Measurements from ENCODE around the gene IDH2. TPM values are rescaled to one million over a fixed set of nuclear protein-coding genes. Genes with fewer than 3 reads are reported as not detected.

The IDH2 gene
- total and polyA plus RNA-seq, 2 of the 4 experiments (the other 2 are of a cell fraction): 84.9 to 118 TPM

- Histone ChIP-seq H3K9me1 (ENCODE audit: insufficient read depth, low read length) (peaks cover 16% of the 10 kb centered on the region; the same call in 1 of the 2 replicates), H4K8ac (ENCODE audit: low read depth in 2 of 2, low read length in 2 of 2) (no peak overlapping the region), H3K79me1 (ENCODE audit: low read depth in 1 of 2, low read length in 2 of 2) (peaks cover 21 to 63% of the 10 kb centered on the region in 2 experiments; a peak in 3 of 4 replicates), H2BK120ac (ENCODE audit: low read depth, low read length) (no peak overlapping the region), H3K9ac (ENCODE audit: low read depth, low read length) (no peak overlapping the region), H3K56ac (ENCODE audit: extremely low read depth, insufficient read depth, low read length) (no peak overlapping the region), H3K9me3 (ENCODE audit: control insufficient read depth, insufficient read depth, low read length) (no peaks in the 10 kb centered on the region), H4K5ac (ENCODE audit: low read depth, low read length) (no peak overlapping the region), H3K27me3 (ENCODE audit: control insufficient read depth, insufficient read depth, low read length) (no peaks in the 10 kb centered on the region), H3K4me2 (ENCODE audit: low read depth, low read length) (no peak overlapping the region), H3K4me1 (ENCODE audit: control insufficient read depth, insufficient read depth, low read length) (peaks cover 4% of the 10 kb centered on the region), H2AK5ac (ENCODE audit: low read depth, low read length) (no peak overlapping the region), H3K14ac (replicated peaks; ENCODE audit: low read depth, low read length) (no peak overlapping the region), H4K91ac (ENCODE audit: insufficient read depth, low read depth, low read length) (no peak overlapping the region), H3K23ac (ENCODE audit: low read depth, low read length) (no peak overlapping the region), H2AFZ (replicated peaks; ENCODE audit: low read length, poor library complexity) (no peak overlapping the region), H2BK15ac (ENCODE audit: low read depth, low read length) (no peak overlapping the region), H2BK20ac (ENCODE audit: low read depth, low read length) (no peak overlapping the region), H3K4ac (ENCODE audit: low read depth, low read length) (no peak overlapping the region), H2BK5ac (ENCODE audit: low read depth, low read length, poor library complexity, severe bottlenecking) (no peak overlapping the region), H3K27ac (ENCODE audit: insufficient read depth, low read length) (no peak overlapping the region), H3K18ac (ENCODE audit: low read depth, low read length) (no peak overlapping the region), H3K4me3 (ENCODE audit: insufficient read depth, low read depth, low read length) (no peak overlapping the region), H4K20me1 (ENCODE audit: insufficient read depth, low read length) (peaks cover 10% of the 10 kb centered on the region), H3K36me3 (ENCODE audit: control insufficient read depth, insufficient read depth, low read length) (no peaks in the 10 kb centered on the region), H2AK9ac (replicated peaks; ENCODE audit: low read depth, low read length, poor library complexity) (no peak overlapping the region)
- dilution Hi-C loops (cut with HindIII; ENCODE audit: low sequenced_read_pairs, unreplicated experiment) (no loop called here), intact Hi-C loops (cut with micrococcal nuclease) (no loop called here), in situ Hi-C loops (cut with MboI; ENCODE audit: low sequenced_read_pairs) (no loop called here)
- POLR2A ChIA-PET (ENCODE audit: unreplicated experiment): no interaction called here
- no peak for TF ChIP-seq POLR2A (IDR thresholded peaks at IDR 0.05; ENCODE audit: low read depth, low read length)
- no peak for TF ChIP-seq SMC3 (IDR thresholded peaks at IDR 0.05; ENCODE audit: low read depth, low read length)
- TF ChIP-seq, protein P1, sequence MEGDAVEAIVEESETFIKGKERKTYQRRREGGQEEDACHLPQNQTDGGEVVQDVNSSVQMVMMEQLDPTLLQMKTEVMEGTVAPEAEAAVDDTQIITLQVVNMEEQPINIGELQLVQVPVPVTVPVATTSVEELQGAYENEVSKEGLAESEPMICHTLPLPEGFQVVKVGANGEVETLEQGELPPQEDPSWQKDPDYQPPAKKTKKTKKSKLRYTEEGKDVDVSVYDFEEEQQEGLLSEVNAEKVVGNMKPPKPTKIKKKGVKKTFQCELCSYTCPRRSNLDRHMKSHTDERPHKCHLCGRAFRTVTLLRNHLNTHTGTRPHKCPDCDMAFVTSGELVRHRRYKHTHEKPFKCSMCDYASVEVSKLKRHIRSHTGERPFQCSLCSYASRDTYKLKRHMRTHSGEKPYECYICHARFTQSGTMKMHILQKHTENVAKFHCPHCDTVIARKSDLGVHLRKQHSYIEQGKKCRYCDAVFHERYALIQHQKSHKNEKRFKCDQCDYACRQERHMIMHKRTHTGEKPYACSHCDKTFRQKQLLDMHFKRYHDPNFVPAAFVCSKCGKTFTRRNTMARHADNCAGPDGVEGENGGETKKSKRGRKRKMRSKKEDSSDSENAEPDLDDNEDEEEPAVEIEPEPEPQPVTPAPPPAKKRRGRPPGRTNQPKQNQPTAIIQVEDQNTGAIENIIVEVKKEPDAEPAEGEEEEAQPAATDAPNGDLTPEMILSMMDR (conservative IDR thresholded peaks at IDR 0.05; ENCODE audit: low read depth, low read length): no peak
- no peak for TF ChIP-seq CHD1 (IDR thresholded peaks at IDR 0.05; ENCODE audit: low read depth, low read length)
- TF ChIP-seq MAZ (IDR thresholded peaks at IDR 0.05; ENCODE audit: borderline replicate concordance, low read depth, low read length): no peak
- no peak for TF ChIP-seq BHLHE40 (IDR thresholded peaks at IDR 0.05; ENCODE audit: low read depth, low read length)
- TF ChIP-seq CEBPB (IDR thresholded peaks at IDR 0.05; ENCODE audit: low read depth, low read length): no peak
- no peak for TF ChIP-seq RAD21 (IDR thresholded peaks at IDR 0.05; ENCODE audit: low read length)
- TF ChIP-seq, protein P2, sequence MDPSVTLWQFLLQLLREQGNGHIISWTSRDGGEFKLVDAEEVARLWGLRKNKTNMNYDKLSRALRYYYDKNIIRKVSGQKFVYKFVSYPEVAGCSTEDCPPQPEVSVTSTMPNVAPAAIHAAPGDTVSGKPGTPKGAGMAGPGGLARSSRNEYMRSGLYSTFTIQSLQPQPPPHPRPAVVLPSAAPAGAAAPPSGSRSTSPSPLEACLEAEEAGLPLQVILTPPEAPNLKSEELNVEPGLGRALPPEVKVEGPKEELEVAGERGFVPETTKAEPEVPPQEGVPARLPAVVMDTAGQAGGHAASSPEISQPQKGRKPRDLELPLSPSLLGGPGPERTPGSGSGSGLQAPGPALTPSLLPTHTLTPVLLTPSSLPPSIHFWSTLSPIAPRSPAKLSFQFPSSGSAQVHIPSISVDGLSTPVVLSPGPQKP (IDR thresholded peaks at IDR 0.05; ENCODE audit: borderline replicate concordance, low read depth, low read length): no peak
- no peak for TF ChIP-seq USF2 (IDR thresholded peaks at IDR 0.05; ENCODE audit: low read depth, low read length)
- TF ChIP-seq RCOR1 (IDR thresholded peaks at IDR 0.05; ENCODE audit: insufficient replicate concordance, low read length): no peak
- TF ChIP-seq RFX5 (IDR thresholded peaks at IDR 0.05; ENCODE audit: low read depth, low read length): no peak
- no peak for TF ChIP-seq MXI1 (IDR thresholded peaks at IDR 0.05; ENCODE audit: borderline replicate concordance, low read depth, low read length)
- no peak for TF ChIP-seq NFE2L2 (IDR thresholded peaks at IDR 0.05; ENCODE audit: low read depth, low read length)
- no peak for TF ChIP-seq MAFK (IDR thresholded peaks at IDR 0.05; ENCODE audit: low read depth, low read length)
- no peak for ATAC-seq (ENCODE audit: low read depth)
- BruUV-seq (replicated peaks): no TSS peak
- CTCF ChIA-PET: no interaction called here
- DNase-seq: no peak
- 87% methylated on average over 8 of the region's 27 CpGs; no CpG with 5 or more reads in 1 of the 2 experiments for WGBS, 2 experiments (ENCODE audit: extremely low coverage in 2 of 2, insufficient read length in 1 of 2)
These were observed 59.3 kb downstream of the IDH2 start for GRCh38 chr15:90042766-90043529.
